HCT116 (cell line): ENCODE data around the gene GPR45. TPM values are rescaled to one million over a fixed set of nuclear protein-coding genes. Genes with fewer than 3 reads are reported as not detected.

Experiments
- ATAC-seq: fragments of 200-7000 bp; cut with Tn5 transposase; 2 replicates; pipeline ENCODE4 v1.9.1; 2020; ENCODE audit warnings: mild to moderate bottlenecking, moderate library complexity
- BruUV-seq: library from RNA; stranded (reverse); fragments of 400-500 nt; replicated peaks from 2 replicates; lab custom pipeline; 2021; lab: Mats Ljungman, UMichigan
- CTCF ChIA-PET: fragments of 300-600 bp; sonication (Branson Sonifier 250); formaldehyde crosslinking; loops from one replicate; lab custom pipeline; 2021; ENCODE audit warnings: antibody characterized with exemption; lab: Charles Lee
- POLR2A ChIA-PET: fragments of 300-600, 350-600 bp; sonication (Branson Sonifier 250); formaldehyde crosslinking; loops from one replicate; lab custom pipeline; 2021; ENCODE audit warnings: antibody characterized with exemption; lab: Charles Lee
- RAD21 ChIA-PET, 2 experiments: fragments of 300-600 bp; sonication (Branson Sonifier 250); formaldehyde crosslinking; loops; one replicate each; lab custom pipeline; 2023; ENCODE audit warnings: low total read pairs in 2 of 2; ENCODE audit not compliant: uncharacterized antibody in 2 of 2, unreplicated experiment in 2 of 2, low non-redundant PET in 1 of 2; lab: Charles Lee
- DNase-seq: peaks from one replicate; pipeline ENCODE4 v3.0.0-alpha.2; 2010; ENCODE audit warnings: low read depth, low spot score
- H2AFZ ChIP-seq: fragments of 200-600 bp; shearing (Covaris generic), sonication (generic); 2 replicates; pipeline ENCODE4 v1.6.1; 2017; ENCODE audit warnings: low read depth, mixed run types, mixed read lengths, antibody characterized with exemption, low read length; ENCODE audit not compliant: poor library complexity, severe bottlenecking
- H3K27ac ChIP-seq: 2 replicates; pipeline ENCODE4 v1.5.1; 2012; ENCODE audit warnings: low read depth, low read length
- H3K27me3 ChIP-seq: fragments of 200-600 bp; sonication (generic); 2 replicates; pipeline ENCODE4 v1.6.1; 2016; ENCODE audit warnings: mixed run types, low read length, mixed read lengths; ENCODE audit not compliant: insufficient read depth
- H3K36me3 ChIP-seq, 2 experiments: fragments of 200-500 bp in 1 of 2; fragments of 200-600 bp in 1 of 2; sonication (Bioruptor generic) in 1 of 2; sonication (generic) in 1 of 2; 2 replicates each; pipeline versions ENCODE4 v1.5.1 to v1.6.1; 2014 to 2016; ENCODE audit warnings: low read length in 2 of 2, inconsistent platforms in 1 of 2, mixed read lengths in 1 of 2, mixed run types in 1 of 2; ENCODE audit not compliant: insufficient read depth in 2 of 2, control insufficient read depth in 1 of 2
- H3K4me1 ChIP-seq, 2 experiments: fragments of 200-600 bp in 1 of 2; sonication (generic) in 1 of 2; 2 replicates each; pipeline versions ENCODE4 v1.5.1 to v1.6.1; 2012 to 2017; ENCODE audit warnings: low read length in 2 of 2, inconsistent platforms in 1 of 2, mild to moderate bottlenecking in 1 of 2, mixed read lengths in 1 of 2, mixed run types in 1 of 2, moderate library complexity in 1 of 2; ENCODE audit not compliant: insufficient read depth in 2 of 2, control insufficient read depth in 1 of 2
- H3K4me2 ChIP-seq: fragments of 200-600 bp; sonication (generic); 2 replicates; pipeline ENCODE4 v1.6.1; 2017; ENCODE audit warnings: mixed run types, low read length, mixed read lengths
- H3K4me3 ChIP-seq, 2 experiments: fragments of 200-600 bp in 1 of 2; sonication (generic) in 1 of 2; replicated peaks in 1 of 2; 2 replicates each; pipeline ENCODE4 v1.5.1; 2011 to 2016; ENCODE audit warnings: low read length in 2 of 2, control low read depth in 1 of 2, low read depth in 1 of 2, mild to moderate bottlenecking in 1 of 2, mixed read lengths in 1 of 2, mixed run types in 1 of 2
- H3K79me2 ChIP-seq: fragments of 200-600 bp; sonication (generic); 2 replicates; pipeline ENCODE4 v1.6.1; 2017; ENCODE audit warnings: mild to moderate bottlenecking, mixed run types, low read length, moderate library complexity, mixed read lengths; ENCODE audit not compliant: insufficient read depth
- H3K9ac ChIP-seq: fragments of 200-600 bp; sonication (generic); 2 replicates; pipeline ENCODE4 v1.6.1; 2016; ENCODE audit warnings: low read length, mixed read lengths
- H3K9me2 ChIP-seq: fragments of 200-600 bp; sonication (generic), shearing (Covaris generic); 2 replicates; pipeline ENCODE4 v1.6.1; 2017; ENCODE audit warnings: mixed run types, mild to moderate bottlenecking, moderate library complexity; ENCODE audit not compliant: insufficient read depth
- H3K9me3 ChIP-seq, 2 experiments: fragments of 200-500 bp in 1 of 2; fragments of 200-600 bp in 1 of 2; sonication (Bioruptor generic) in 1 of 2; sonication (generic) in 1 of 2; 2 replicates each; pipeline ENCODE4 v1.6.1; 2014 to 2017; ENCODE audit warnings: low read length in 2 of 2, mixed read lengths in 2 of 2, inconsistent platforms in 1 of 2, low read depth in 1 of 2, mild to moderate bottlenecking in 1 of 2, mixed run types in 1 of 2, moderate library complexity in 1 of 2; ENCODE audit not compliant: control insufficient read depth in 1 of 2, insufficient read depth in 1 of 2
- H4K20me1 ChIP-seq: fragments of 200-600 bp; sonication (generic), shearing (Covaris generic); 2 replicates; pipeline ENCODE4 v1.6.1; 2017; ENCODE audit warnings: mixed run types, mild to moderate bottlenecking, moderate library complexity; ENCODE audit not compliant: insufficient read depth
- CBX3 ChIP-seq: IDR thresholded peaks from 2 replicates; pipeline ENCODE4 v1.6.1; 2012; ENCODE audit warnings: low read depth
- EGR1 ChIP-seq: IDR thresholded peaks from 2 replicates; pipeline ENCODE4 v1.6.1; 2012; ENCODE audit warnings: low read depth
- ELF1 ChIP-seq: IDR thresholded peaks from 2 replicates; pipeline ENCODE4 v1.6.1; 2012; ENCODE audit warnings: low read depth, borderline replicate concordance
- EZH2 ChIP-seq: fragments of 200-600 bp; sonication (generic); IDR thresholded peaks from 2 replicates; pipeline ENCODE4 v1.6.1; 2017; ENCODE audit warnings: antibody characterized with exemption, mixed run types
- EZH2phosphoT487 ChIP-seq: fragments of 200-600 bp; IDR thresholded peaks from 2 replicates; pipeline ENCODE4 v1.6.1; 2018; ENCODE audit warnings: antibody characterized with exemption, borderline replicate concordance
- FOSL1 ChIP-seq: IDR thresholded peaks from 2 replicates; pipeline ENCODE4 v1.6.1; 2012; ENCODE audit warnings: low read depth
- JUND ChIP-seq: IDR thresholded peaks from 2 replicates; pipeline ENCODE4 v1.6.1; 2012
- POLR2A ChIP-seq: IDR thresholded peaks from 2 replicates; pipeline ENCODE4 v1.7.0; 2011; ENCODE audit warnings: borderline replicate concordance; ENCODE audit not compliant: insufficient read depth, insufficient read length; ENCODE audit errors: extremely low read depth
- POLR2AphosphoS5 ChIP-seq: IDR thresholded peaks from 2 replicates; pipeline ENCODE4 v1.6.1; 2011; ENCODE audit warnings: mild to moderate bottlenecking, low read depth, low read length, moderate library complexity
- RAD21 ChIP-seq: IDR thresholded peaks from 2 replicates; pipeline ENCODE4 v1.6.1; 2012; ENCODE audit warnings: low read depth, mild to moderate bottlenecking
- REST ChIP-seq: IDR thresholded peaks from 2 replicates; pipeline ENCODE4 v1.6.1; 2012; ENCODE audit warnings: low read depth
- SIN3A ChIP-seq: IDR thresholded peaks from 2 replicates; pipeline ENCODE4 v1.6.1; 2012; ENCODE audit warnings: low read depth
- SP1 ChIP-seq: IDR thresholded peaks from 2 replicates; pipeline ENCODE4 v1.6.1; 2012; ENCODE audit warnings: low read depth
- SRF ChIP-seq: IDR thresholded peaks from 2 replicates; pipeline ENCODE4 v1.6.1; 2012; ENCODE audit warnings: low read depth
- TCF7L2 ChIP-seq: IDR thresholded peaks from 2 replicates; pipeline ENCODE4 v1.7.0; 2011; ENCODE audit warnings: borderline replicate concordance, inconsistent platforms; ENCODE audit not compliant: insufficient read depth, insufficient read length; ENCODE audit errors: extremely low read depth
- YY1 ChIP-seq: IDR thresholded peaks from 2 replicates; pipeline ENCODE4 v1.6.1; 2011; ENCODE audit warnings: low read length, low read depth, moderate library complexity, mild to moderate bottlenecking; ENCODE audit not compliant: insufficient replicate concordance; ENCODE audit errors: extremely low read depth
- ZNF274 ChIP-seq: fragments of 200-500 bp; sonication (Bioruptor generic); IDR thresholded peaks from 2 replicates; pipeline ENCODE4 v1.6.1; 2014; ENCODE audit warnings: mild to moderate bottlenecking, low read depth, low read length, inconsistent platforms
- intact Hi-C: fragments of 100-400 bp; cut with micrococcal nuclease; formaldehyde crosslinking; loops from 2 replicates; pipeline ENCODE4 v1.10.0; 2022
- total RNA-seq: library from RNA; stranded (reverse); gene quantifications from one replicate; pipeline ENCODE4 v1.2.1, GENCODE V29; 2021; ENCODE audit not compliant: unreplicated experiment
- TF ChIP-seq, protein P1 (sequence below): IDR thresholded peaks from 2 replicates; pipeline ENCODE4 v1.6.1; 2012
- TF ChIP-seq, protein P2 (sequence below): IDR thresholded peaks from 2 replicates; pipeline ENCODE4 v1.6.1; 2012
- TF ChIP-seq, protein P3 (sequence below): IDR thresholded peaks from 2 replicates; pipeline ENCODE4 v1.6.1; 2011; ENCODE audit warnings: mild to moderate bottlenecking, low read length, moderate library complexity; ENCODE audit not compliant: insufficient replicate concordance; ENCODE audit errors: extremely low read depth

GPR45 gene
- total RNA-seq, 1 experiment from 2014 or later = 0.30 TPM

GRCh38 chr2:105274046-105274445, 32.5 kb downstream of the GPR45 start:
- no peaks in the 10 kb centered on the region for H3K27me3 ChIP-seq
- H2AFZ ChIP-seq = no peak overlapping the region
- no peak overlapping the region for H3K4me2 ChIP-seq
- peaks cover 19 to 27% of the 10 kb centered on the region in 2 experiments; a peak in 3 of 4 replicates for H3K36me3 ChIP-seq
- H3K27ac ChIP-seq = no peak overlapping the region
- ChIA-PET CTCF (no interaction called here), POLR2A (no interaction called here), RAD21 (no interaction called here)
- H4K20me1 ChIP-seq = no peaks in the 10 kb centered on the region
- ATAC-seq (no peak), DNase-seq (no peak)
- no peaks in the 10 kb centered on the region for H3K9me2 ChIP-seq
- intact Hi-C loops = no loop called here
- no peak overlapping the region for H3K4me3 ChIP-seq
- H3K9me3 ChIP-seq = no peaks in the 10 kb centered on the region
- H3K4me1 ChIP-seq = no peaks in the 10 kb centered on the region
- no peak for TF ChIP-seq POLR2A
- TF ChIP-seq EGR1 = no peak
- TF ChIP-seq REST = no peak
- TF ChIP-seq TCF7L2 = no peak
- no peak for TF ChIP-seq EZH2phosphoT487
- no peak for TF ChIP-seq ELF1
- TF ChIP-seq SIN3A = no peak
- TF ChIP-seq EZH2 = no peak
- no peak for TF ChIP-seq ZNF274
- TF ChIP-seq FOSL1 = no peak
- TF ChIP-seq, protein P1, sequence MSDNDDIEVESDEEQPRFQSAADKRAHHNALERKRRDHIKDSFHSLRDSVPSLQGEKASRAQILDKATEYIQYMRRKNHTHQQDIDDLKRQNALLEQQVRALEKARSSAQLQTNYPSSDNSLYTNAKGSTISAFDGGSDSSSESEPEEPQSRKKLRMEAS = no peak
- no peak for TF ChIP-seq YY1
- TF ChIP-seq, protein P2, sequence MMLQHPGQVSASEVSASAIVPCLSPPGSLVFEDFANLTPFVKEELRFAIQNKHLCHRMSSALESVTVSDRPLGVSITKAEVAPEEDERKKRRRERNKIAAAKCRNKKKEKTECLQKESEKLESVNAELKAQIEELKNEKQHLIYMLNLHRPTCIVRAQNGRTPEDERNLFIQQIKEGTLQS = no peak
- TF ChIP-seq JUND = no peak
- TF ChIP-seq, protein P3, sequence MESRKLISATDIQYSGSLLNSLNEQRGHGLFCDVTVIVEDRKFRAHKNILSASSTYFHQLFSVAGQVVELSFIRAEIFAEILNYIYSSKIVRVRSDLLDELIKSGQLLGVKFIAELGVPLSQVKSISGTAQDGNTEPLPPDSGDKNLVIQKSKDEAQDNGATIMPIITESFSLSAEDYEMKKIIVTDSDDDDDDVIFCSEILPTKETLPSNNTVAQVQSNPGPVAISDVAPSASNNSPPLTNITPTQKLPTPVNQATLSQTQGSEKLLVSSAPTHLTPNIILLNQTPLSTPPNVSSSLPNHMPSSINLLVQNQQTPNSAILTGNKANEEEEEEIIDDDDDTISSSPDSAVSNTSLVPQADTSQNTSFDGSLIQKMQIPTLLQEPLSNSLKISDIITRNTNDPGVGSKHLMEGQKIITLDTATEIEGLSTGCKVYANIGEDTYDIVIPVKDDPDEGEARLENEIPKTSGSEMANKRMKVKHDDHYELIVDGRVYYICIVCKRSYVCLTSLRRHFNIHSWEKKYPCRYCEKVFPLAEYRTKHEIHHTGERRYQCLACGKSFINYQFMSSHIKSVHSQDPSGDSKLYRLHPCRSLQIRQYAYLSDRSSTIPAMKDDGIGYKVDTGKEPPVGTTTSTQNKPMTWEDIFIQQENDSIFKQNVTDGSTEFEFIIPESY = no peak
- no peak for TF ChIP-seq POLR2AphosphoS5
- no peak for TF ChIP-seq SP1
- no peak for TF ChIP-seq CBX3
- TF ChIP-seq RAD21 = no peak
- TF ChIP-seq SRF = no peak
- no peaks in the 10 kb centered on the region for H3K79me2 ChIP-seq
- no peak overlapping the region for H3K9ac ChIP-seq
- no TSS peak for BruUV-seq
